Measurements from ENCODE around the gene HCN1. TPM values are rescaled to one million over a fixed set of nuclear protein-coding genes. Genes with fewer than 3 reads are reported as not detected.

HCN1 gene
- not detected for polyA plus RNA-seq

GRCh38 chr5:45696206-45696836 is at the start of gene HCN1:
Gene HCN1 (minus strand): TSS chr5:45696380.
- Mint-ChIP-seq H3K27me3 (ENCODE audit: low read depth in 3 of 3) (peaks cover 5 to 10% (median 6%) of the 10 kb centered on the region in 3 donors), H3K9me3 (peaks cover 9 to 42% (median 28%) of the 10 kb centered on the region in 6 donors), H3K27ac (no peak within 1 kb of the TSS), H3K4me3 (no peak within 1 kb of the TSS), H3K4me1 (no peaks in the 10 kb centered on the region), H3K36me3 (peaks cover 0 to 3% (median 3%) of the 10 kb centered on the region in 3 donors)
- no peak for DNase-seq

GRCh38 chr5:45741110-45741509 is 44.9 kb upstream of the HCN1 start:
- peaks cover 9 to 43% (median 30%) of the 10 kb centered on the region in 6 donors for H3K9me3 Mint-ChIP-seq
- no peak overlapping the region for H3K4me3 Mint-ChIP-seq

GRCh38 chr5:45737153-45737552 is 41.0 kb upstream of the HCN1 start:
- no peaks in the 10 kb centered on the region for H3K27me3 Mint-ChIP-seq (ENCODE audit: low read depth in 3 of 3)
- no peaks in the 10 kb centered on the region for H3K36me3 Mint-ChIP-seq
- peaks cover 8 to 53% (median 30%) of the 10 kb centered on the region in 6 donors for H3K9me3 Mint-ChIP-seq
- no peak overlapping the region for H3K27ac Mint-ChIP-seq
- no peak overlapping the region for H3K4me3 Mint-ChIP-seq
- DNase-seq: no peak
- no peaks in the 10 kb centered on the region for H3K4me1 Mint-ChIP-seq

More at GRCh38 chr5:45741110-45741509, 44.9 kb upstream of the HCN1 start:
- Mint-ChIP-seq H3K27ac (no peak overlapping the region), H3K27me3 (ENCODE audit: low read depth in 3 of 3) (peaks cover 0 to 2% (median 0%) of the 10 kb centered on the region in 3 donors), H3K36me3 (no peaks in the 10 kb centered on the region), H3K4me1 (no peaks in the 10 kb centered on the region)
- no peak for DNase-seq

GRCh38 chr5:45725537-45725936 is 29.4 kb upstream of the HCN1 start:
- H3K36me3 Mint-ChIP-seq: no peaks in the 10 kb centered on the region
- H3K4me3 Mint-ChIP-seq: no peak overlapping the region
- peaks cover 9 to 50% (median 31%) of the 10 kb centered on the region in 6 donors for H3K9me3 Mint-ChIP-seq
- DNase-seq: no peak
- no peaks in the 10 kb centered on the region for H3K4me1 Mint-ChIP-seq
- H3K27ac Mint-ChIP-seq: no peak overlapping the region
- no peaks in the 10 kb centered on the region for H3K27me3 Mint-ChIP-seq (ENCODE audit: low read depth in 3 of 3)

- Mint-ChIP-seq H3K4me3 (no peak overlapping the region), H3K27me3 (ENCODE audit: low read depth in 3 of 3) (peaks cover 5 to 10% (median 6%) of the 10 kb centered on the region in 3 donors), H3K27ac (no peak overlapping the region), H3K9me3 (peaks cover 9 to 42% (median 28%) of the 10 kb centered on the region in 6 donors), H3K4me1 (no peaks in the 10 kb centered on the region), H3K36me3 (peaks cover 0 to 3% (median 3%) of the 10 kb centered on the region in 3 donors)
- no peak for DNase-seq
These were observed 1.0 kb upstream of the HCN1 start for GRCh38 chr5:45697201-45697600.

- H3K27ac Mint-ChIP-seq: no peak overlapping the region
- H3K9me3 Mint-ChIP-seq: peaks cover 9 to 42% (median 29%) of the 10 kb centered on the region in 6 donors
- H3K27me3 Mint-ChIP-seq (ENCODE audit: low read depth in 3 of 3): peaks cover 5 to 10% (median 6%) of the 10 kb centered on the region in 3 donors
- H3K4me3 Mint-ChIP-seq: no peak overlapping the region
- DNase-seq: no peak
- no peaks in the 10 kb centered on the region for H3K4me1 Mint-ChIP-seq
- H3K36me3 Mint-ChIP-seq: peaks cover 0 to 3% (median 3%) of the 10 kb centered on the region in 3 donors
These were observed 400 bp downstream of the HCN1 start for GRCh38 chr5:45695804-45696156.

GRCh38 chr5:45694971-45695803 is 993 bp downstream of the HCN1 start:
- Mint-ChIP-seq H3K4me1 (no peaks in the 10 kb centered on the region), H3K27me3 (ENCODE audit: low read depth in 3 of 3) (peaks cover 5 to 10% (median 6%) of the 10 kb centered on the region in 3 donors), H3K9me3 (peaks cover 9 to 42% (median 29%) of the 10 kb centered on the region in 6 donors), H3K27ac (no peak overlapping the region), H3K4me3 (no peak overlapping the region), H3K36me3 (peaks cover 0 to 3% (median 3%) of the 10 kb centered on the region in 3 donors)
- DNase-seq: no peak

- Mint-ChIP-seq H3K9me3 (peaks cover 9 to 42% (median 29%) of the 10 kb centered on the region in 6 donors), H3K27ac (no peak overlapping the region), H3K4me3 (no peak overlapping the region), H3K36me3 (peaks cover 0 to 3% (median 3%) of the 10 kb centered on the region in 3 donors), H3K27me3 (ENCODE audit: low read depth in 3 of 3) (peaks cover 5 to 10% (median 6%) of the 10 kb centered on the region in 3 donors), H3K4me1 (no peaks in the 10 kb centered on the region)
- DNase-seq: no peak
These were observed 1.8 kb downstream of the HCN1 start for GRCh38 chr5:45694255-45694814.

GRCh38 chr5:45692481-45692880 is 3.7 kb downstream of the HCN1 start:
- peaks cover 0 to 3% (median 3%) of the 10 kb centered on the region in 3 donors for H3K36me3 Mint-ChIP-seq
- H3K27ac Mint-ChIP-seq: no peak overlapping the region
- no peak overlapping the region for H3K4me3 Mint-ChIP-seq
- no peak for DNase-seq
- H3K9me3 Mint-ChIP-seq: peaks cover 5 to 58% (median 29%) of the 10 kb centered on the region in 6 donors
- H3K4me1 Mint-ChIP-seq: no peaks in the 10 kb centered on the region
- H3K27me3 Mint-ChIP-seq (ENCODE audit: low read depth in 3 of 3): peaks cover 5 to 10% (median 6%) of the 10 kb centered on the region in 3 donors

GRCh38 chr5:45691656-45692055 is 4.5 kb downstream of the HCN1 start:
- H3K4me3 Mint-ChIP-seq: no peak overlapping the region

GRCh38 chr5:45687701-45688100 is 8.5 kb downstream of the HCN1 start:
- no peak overlapping the region for H3K27ac Mint-ChIP-seq
- H3K4me3 Mint-ChIP-seq: no peak overlapping the region
- no peaks in the 10 kb centered on the region for H3K36me3 Mint-ChIP-seq
- no peaks in the 10 kb centered on the region for H3K27me3 Mint-ChIP-seq (ENCODE audit: low read depth in 3 of 3)
- H3K9me3 Mint-ChIP-seq: peaks cover 0 to 39% (median 11%) of the 10 kb centered on the region in 6 donors
- no peaks in the 10 kb centered on the region for H3K4me1 Mint-ChIP-seq
- no peak for DNase-seq

More at GRCh38 chr5:45691656-45692055, 4.5 kb downstream of the HCN1 start:
- H3K4me1 Mint-ChIP-seq: no peaks in the 10 kb centered on the region
- no peak overlapping the region for H3K27ac Mint-ChIP-seq
- peaks cover 0 to 3% (median 3%) of the 10 kb centered on the region in 3 donors for H3K36me3 Mint-ChIP-seq
- H3K9me3 Mint-ChIP-seq: peaks cover 4 to 58% (median 26%) of the 10 kb centered on the region in 6 donors
- H3K27me3 Mint-ChIP-seq (ENCODE audit: low read depth in 3 of 3): peaks cover 4 to 10% (median 5%) of the 10 kb centered on the region in 3 donors
- no peak for DNase-seq

- H3K36me3 Mint-ChIP-seq: no peaks in the 10 kb centered on the region
- no peak for DNase-seq
These were observed 9.6 kb downstream of the HCN1 start for GRCh38 chr5:45686620-45687019.

GRCh38 chr5:45684118-45684517 is 12.1 kb downstream of the HCN1 start:
- Mint-ChIP-seq H3K36me3 (no peaks in the 10 kb centered on the region), H3K9me3 (peaks cover 1 to 35% (median 13%) of the 10 kb centered on the region in 6 donors), H3K4me1 (no peaks in the 10 kb centered on the region), H3K27me3 (ENCODE audit: low read depth in 3 of 3) (no peaks in the 10 kb centered on the region), H3K27ac (no peak overlapping the region), H3K4me3 (no peak overlapping the region)
- no peak for DNase-seq

More at GRCh38 chr5:45686620-45687019, 9.6 kb downstream of the HCN1 start:
- Mint-ChIP-seq H3K4me1 (no peaks in the 10 kb centered on the region), H3K27ac (no peak overlapping the region), H3K27me3 (ENCODE audit: low read depth in 3 of 3) (no peaks in the 10 kb centered on the region), H3K4me3 (no peak overlapping the region), H3K9me3 (peaks cover 0 to 34% (median 10%) of the 10 kb centered on the region in 6 donors)

- Mint-ChIP-seq H3K9me3 (peaks cover 0 to 26% (median 15%) of the 10 kb centered on the region in 6 donors), H3K4me3 (no peak overlapping the region), H3K4me1 (no peaks in the 10 kb centered on the region), H3K36me3 (no peaks in the 10 kb centered on the region), H3K27me3 (ENCODE audit: low read depth in 3 of 3) (no peaks in the 10 kb centered on the region), H3K27ac (no peak overlapping the region)
- no peak for DNase-seq
These were observed 15.2 kb downstream of the HCN1 start for GRCh38 chr5:45680950-45681349.

Data from immature natural killer cell (primary cell).